Measurements from ENCODE around the gene PCBP3. TPM values are rescaled to one million over a fixed set of nuclear protein-coding genes. Genes with fewer than 3 reads are reported as not detected.

PCBP3 gene
- total RNA-seq, 1 donor from 2014 or later: 0.72 TPM

GRCh38 chr21:45987121-45987711 lies 343.7 kb downstream of the PCBP3 start:
- no peak for ATAC-seq

- ATAC-seq: no peak
Observed at GRCh38 chr21:45988366-45989347, 345.1 kb downstream of the PCBP3 start.

GRCh38 chr21:45989355-45990048 lies 346.0 kb downstream of the PCBP3 start:
- no peak for ATAC-seq

GRCh38 chr21:45990049-45990711 lies 346.7 kb downstream of the PCBP3 start:
- ATAC-seq: peak; percentile 37

- no peak for ATAC-seq
Observed at GRCh38 chr21:45990741-45991605, 347.4 kb downstream of the PCBP3 start.

GRCh38 chr21:45991606-45992300 lies 348.2 kb downstream of the PCBP3 start:
- no peak for ATAC-seq

Other genes with a start within 250 kb of the PCBP3 start
- 26.7 TPM for gene COL18A1, start 238.6 kb upstream of the PCBP3 start, total RNA-seq
- gene SLC19A1, start 101.3 kb upstream of the PCBP3 start, total RNA-seq: 3.1 TPM

Data from esophagus mucosa (tissue), 1 donor.